B cell (primary cell): ENCODE results near the gene CERCAM. TPM values are rescaled to one million over a fixed set of nuclear protein-coding genes. Genes with fewer than 3 reads are reported as not detected.
"Not testable (repeated sequence)": the region's sequence is repeated elsewhere in the genome, so short reads cannot be mapped to it uniquely, and the experiment has no call there.

ENCODE experiments used
- ATAC-seq: fragments of 200-7000 bp; cut with Tn5 transposase; one replicate; pipeline ENCODE4 v1.10.0; 2021; ENCODE audit warnings: low read depth, mild to moderate bottlenecking, moderate number of reproducible peaks, moderate library complexity
- CTCF ChIA-PET: fragments of 350-600 bp; sonication (Branson Sonifier 250); formaldehyde crosslinking; loops from one replicate; lab custom pipeline; 2021; ENCODE audit warnings: antibody characterized with exemption, inconsistent platforms; lab: Charles Lee
- POLR2A ChIA-PET: fragments of 350-600 bp; sonication (Branson Sonifier 250); formaldehyde crosslinking; loops from one replicate; lab custom pipeline; 2021; ENCODE audit warnings: antibody characterized with exemption; lab: Charles Lee
- DNase-seq: peaks from one replicate; pipeline ENCODE4 v3.0.0; 2013
- H2AFZ ChIP-seq: 2 replicates; pipeline ENCODE4 v1.6.1; 2012; ENCODE audit warnings: mild to moderate bottlenecking, low read depth, low read length; ENCODE audit not compliant: insufficient read depth, poor library complexity, severe bottlenecking
- H3K27ac ChIP-seq, 2 donors: 1 replicate in 1 of 2; 2 replicates in 1 of 2; pipeline ENCODE4 v1.5.1; 2012 to 2013; ENCODE audit warnings: low read length in 2 of 2, mild to moderate bottlenecking in 2 of 2, moderate library complexity in 1 of 2
- H3K27me3 ChIP-seq, 4 experiments: fragments of 200-600 bp in 1 of 4; sonication (generic) in 1 of 4; replicated peaks in 1 of 4; 1 replicate in 2 of 4; 2 replicates in 2 of 4; pipeline versions ENCODE4 v1.6.1 to v1.7.0; 2013 to 2016; ENCODE audit warnings: low read length in 3 of 4, mild to moderate bottlenecking in 2 of 4, mixed read lengths in 1 of 4, moderate library complexity in 1 of 4; ENCODE audit not compliant: insufficient read depth in 4 of 4, control insufficient read depth in 3 of 4; ENCODE audit errors: control extremely low read depth in 1 of 4
- H3K36me3 ChIP-seq, 2 experiments: replicated peaks in 1 of 2; 1 replicate in 1 of 2; 2 replicates in 1 of 2; pipeline versions ENCODE4 v1.6.1 to v1.7.1; 2013; ENCODE audit warnings: low read length in 1 of 2; ENCODE audit not compliant: insufficient read depth in 2 of 2, control insufficient read depth in 1 of 2; ENCODE audit errors: control extremely low read depth in 1 of 2, extremely low read depth in 1 of 2
- H3K4me1 ChIP-seq, 2 donors: fragments of 200-600 bp in 1 of 2; sonication (generic) in 1 of 2; 1 replicate in 1 of 2; 2 replicates in 1 of 2; pipeline versions ENCODE4 v1.5.1 to v1.6.1; 2013 to 2017; ENCODE audit warnings: low read length in 2 of 2; ENCODE audit not compliant: control insufficient read depth in 2 of 2, insufficient read depth in 2 of 2
- H3K4me2 ChIP-seq: replicated peaks from 2 replicates; pipeline ENCODE3; 2012; ENCODE audit warnings: mild to moderate bottlenecking, low read depth, low read length; ENCODE audit not compliant: poor library complexity, severe bottlenecking
- H3K4me3 ChIP-seq, 5 experiments: fragments of 200-600 bp in 1 of 5; sonication (generic) in 1 of 5; 1 replicate in 3 of 5; 2 replicates in 2 of 5; pipeline versions ENCODE4 v1.5.1 to v1.7.0; 2011 to 2016; ENCODE audit warnings: low read length in 4 of 5, mild to moderate bottlenecking in 4 of 5, low read depth in 2 of 5, control low read depth in 1 of 5, moderate library complexity in 1 of 5; ENCODE audit not compliant: insufficient read depth in 1 of 5; ENCODE audit errors: control extremely low read depth in 1 of 5, extremely low read depth in 1 of 5
- H3K79me2 ChIP-seq: fragments of 200-600 bp; sonication (generic); one replicate; pipeline ENCODE4 v1.6.0; 2016; ENCODE audit warnings: low read length; ENCODE audit not compliant: control insufficient read depth, insufficient read depth
- H3K9ac ChIP-seq: fragments of 200-600 bp; sonication (generic); 2 replicates; pipeline ENCODE4 v1.6.1; 2017; ENCODE audit warnings: mild to moderate bottlenecking, low read length, moderate library complexity
- H3K9me3 ChIP-seq, 3 donors: one replicate each; pipeline versions ENCODE4 v1.6.1 to v1.7.1; 2013; ENCODE audit warnings: low read length in 2 of 3; ENCODE audit not compliant: control insufficient read depth in 2 of 3, insufficient read depth in 1 of 3; ENCODE audit errors: control extremely low read depth in 1 of 3
- H4K20me1 ChIP-seq: 2 replicates; pipeline ENCODE4 v1.6.0; 2012; ENCODE audit warnings: mild to moderate bottlenecking, low read length; ENCODE audit not compliant: insufficient read depth, control insufficient read depth, poor library complexity, severe bottlenecking
- H3K27ac Mint-ChIP-seq: one replicate; pipeline ENCODE4 v1.8.0; 2021; ENCODE audit warnings: mixed read lengths
- H3K27me3 Mint-ChIP-seq: one replicate; pipeline ENCODE4 v1.8.0; 2021; ENCODE audit warnings: mixed read lengths
- H3K4me1 Mint-ChIP-seq: one replicate; pipeline ENCODE4 v1.8.0; 2021; ENCODE audit warnings: mixed read lengths
- H3K4me3 Mint-ChIP-seq: one replicate; pipeline ENCODE4 v1.8.0; 2021; ENCODE audit warnings: mixed read lengths
- H3K9me3 Mint-ChIP-seq: one replicate; pipeline ENCODE4 v1.8.0; 2022; ENCODE audit warnings: mixed read lengths; ENCODE audit not compliant: insufficient read depth
- EZH2 ChIP-seq: IDR thresholded peaks from 2 replicates; pipeline ENCODE4 v1.6.1; 2012; ENCODE audit warnings: borderline replicate concordance, low read depth, mild to moderate bottlenecking, moderate library complexity, low read length; ENCODE audit not compliant: insufficient read depth, poor library complexity, severe bottlenecking
- WGBS: methylation state at CpG from one replicate; pipeline ENCODE4 v1.1.5; 2013; ENCODE audit warnings: missing lambda C conversion rate; ENCODE audit not compliant: insufficient coverage; 5-methylcytosine and 5-hydroxymethylcytosine counted together
- intact Hi-C: fragments of 100-400 bp; cut with micrococcal nuclease; formaldehyde crosslinking; loops from one replicate; pipeline ENCODE4 v1.10.0; 2022
- polyA plus RNA-seq: library from polyadenylated mRNA; depleted of rRNA; stranded (reverse); fragments of >200 nt; gene quantifications from 2 replicates; pipeline ENCODE4 v1.2.3, GENCODE V29; 2012
- total RNA-seq, 2 donors: library from RNA; stranded (reverse); fragments of 120-200 nt in 1 of 2; gene quantifications; 1 replicate in 1 of 2; 2 replicates in 1 of 2; pipeline versions ENCODE4 v1.2.3 to v1.2.4, GENCODE V29; 2013 to 2022
- TF ChIP-seq, protein P1 (sequence below): fragments of 200-600 bp; IDR thresholded peaks from one replicate; pipeline ENCODE4 v1.8.0; 2022; ENCODE audit warnings: antibody characterized with exemption, mild to moderate bottlenecking

CERCAM gene
- total and polyA plus RNA-seq, 2 donors (not counting 1 experiment from before 2014, with no cell fraction given), result 2.4 to 3.8 TPM

DNA sequence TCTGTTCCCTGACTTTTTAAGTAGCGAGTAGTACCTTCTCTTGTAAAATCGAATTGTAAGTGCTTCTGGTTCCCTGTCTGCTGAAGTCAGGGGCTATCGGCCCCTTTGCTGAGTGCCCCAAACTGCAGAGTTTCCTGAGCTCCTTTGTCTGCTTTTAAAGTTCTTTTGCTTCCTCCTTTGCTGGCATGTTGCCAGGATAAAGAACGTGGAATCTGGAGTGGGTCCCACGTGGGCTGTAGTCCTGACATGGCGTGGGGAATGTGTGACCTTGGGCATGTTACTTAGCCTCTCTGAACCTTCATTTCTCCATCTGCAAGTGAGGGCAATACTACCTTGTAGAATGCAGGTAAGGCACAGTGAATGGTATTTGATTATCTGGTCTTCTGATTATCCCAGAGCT is 21.5 kb downstream of the CERCAM start:
- no peak overlapping the region for H3K4me2 ChIP-seq
- no peak overlapping the region for H3K9ac ChIP-seq
- no peaks in the 10 kb centered on the region for H4K20me1 ChIP-seq
- H3K9me3 Mint-ChIP-seq, result no peaks in the 10 kb centered on the region
- TF ChIP-seq, protein P1, sequence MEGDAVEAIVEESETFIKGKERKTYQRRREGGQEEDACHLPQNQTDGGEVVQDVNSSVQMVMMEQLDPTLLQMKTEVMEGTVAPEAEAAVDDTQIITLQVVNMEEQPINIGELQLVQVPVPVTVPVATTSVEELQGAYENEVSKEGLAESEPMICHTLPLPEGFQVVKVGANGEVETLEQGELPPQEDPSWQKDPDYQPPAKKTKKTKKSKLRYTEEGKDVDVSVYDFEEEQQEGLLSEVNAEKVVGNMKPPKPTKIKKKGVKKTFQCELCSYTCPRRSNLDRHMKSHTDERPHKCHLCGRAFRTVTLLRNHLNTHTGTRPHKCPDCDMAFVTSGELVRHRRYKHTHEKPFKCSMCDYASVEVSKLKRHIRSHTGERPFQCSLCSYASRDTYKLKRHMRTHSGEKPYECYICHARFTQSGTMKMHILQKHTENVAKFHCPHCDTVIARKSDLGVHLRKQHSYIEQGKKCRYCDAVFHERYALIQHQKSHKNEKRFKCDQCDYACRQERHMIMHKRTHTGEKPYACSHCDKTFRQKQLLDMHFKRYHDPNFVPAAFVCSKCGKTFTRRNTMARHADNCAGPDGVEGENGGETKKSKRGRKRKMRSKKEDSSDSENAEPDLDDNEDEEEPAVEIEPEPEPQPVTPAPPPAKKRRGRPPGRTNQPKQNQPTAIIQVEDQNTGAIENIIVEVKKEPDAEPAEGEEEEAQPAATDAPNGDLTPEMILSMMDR, result no peak
- TF ChIP-seq EZH2, result no peak
- CTCF ChIA-PET, result interaction anchor here (0.6 to 2.0 kb wide), 4 partner anchors 8 to 482 kb away, joined by 3 to 4 read pairs (median 4); no protein-coding TSS in a partner anchor
- no peaks in the 10 kb centered on the region for H3K27me3 ChIP-seq
- H3K4me3 ChIP-seq, result no peak overlapping the region
- H3K27ac Mint-ChIP-seq, result no peak overlapping the region
- H2AFZ ChIP-seq, result no peak overlapping the region
- no peaks in the 10 kb centered on the region for H3K79me2 ChIP-seq
- POLR2A ChIA-PET, result no interaction called here
- WGBS, result 54% methylated on average over 3 of the region's 6 CpGs
- no peak for ATAC-seq
- peaks cover 7% of the 10 kb centered on the region for H3K4me1 Mint-ChIP-seq
- H3K27ac ChIP-seq, result no peak overlapping the region
- intact Hi-C loops, result no loop called here
- no peaks in the 10 kb centered on the region for H3K9me3 ChIP-seq
- no peak for DNase-seq
- no peaks in the 10 kb centered on the region for H3K27me3 Mint-ChIP-seq
- H3K4me1 ChIP-seq, result peaks cover 3 to 8% of the 10 kb centered on the region in 2 donors
- H3K4me3 Mint-ChIP-seq, result no peak overlapping the region
- no peaks in the 10 kb centered on the region for H3K36me3 ChIP-seq

DNA sequence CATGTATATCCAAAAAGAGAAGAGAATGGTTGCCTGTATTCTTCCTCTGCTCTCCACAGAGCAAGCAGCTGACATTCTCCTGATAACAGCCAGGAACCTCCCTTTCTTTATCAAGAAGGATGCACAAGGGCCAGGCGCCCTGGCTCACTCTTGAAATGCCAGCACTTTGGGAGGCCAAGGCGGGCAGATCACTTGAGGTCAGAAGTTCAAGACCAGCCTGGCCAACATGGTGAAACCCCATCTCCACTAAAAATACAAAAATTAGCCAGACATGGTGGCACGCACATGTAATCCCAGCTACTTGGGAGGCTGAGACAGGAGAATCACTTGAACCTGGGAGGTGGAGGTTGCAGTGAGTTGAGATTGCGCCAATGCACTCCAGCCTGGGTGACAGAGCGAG is 25.8 kb downstream of the CERCAM start:
- H3K79me2 ChIP-seq, H4K20me1 ChIP-seq, H3K4me2 ChIP-seq, H2AFZ ChIP-seq, H3K27me3 ChIP-seq, H3K4me1 Mint-ChIP-seq, H3K4me3 ChIP-seq, H3K9me3 ChIP-seq, H3K4me3 Mint-ChIP-seq, H3K27ac Mint-ChIP-seq, POLR2A ChIA-PET, intact Hi-C loops, ATAC-seq, H3K27me3 Mint-ChIP-seq, H3K9me3 Mint-ChIP-seq, H3K4me1 ChIP-seq, DNase-seq, H3K27ac ChIP-seq, H3K36me3 ChIP-seq, H3K9ac ChIP-seq: not testable (repeated sequence)
- CTCF ChIA-PET, result interaction anchor here (1.1 to 1.7 kb wide), 3 partner anchors 8 to 27 kb away, joined by 3 to 7 read pairs (median 3); no protein-coding TSS in a partner anchor
- WGBS, result 100% methylated on average over 2 of the region's 5 CpGs
